EL (cell line): Measurements from ENCODE around the gene FAM90A1.
"Not testable (repeated sequence)": the region's sequence is repeated elsewhere in the genome, so short reads cannot be mapped to it uniquely, and the experiment has no call there.

Experiments
- DNase-seq: peaks from one replicate; pipeline ENCODE4 v3.0.0-alpha.2; 2016

The FAM90A1 gene, protein sequence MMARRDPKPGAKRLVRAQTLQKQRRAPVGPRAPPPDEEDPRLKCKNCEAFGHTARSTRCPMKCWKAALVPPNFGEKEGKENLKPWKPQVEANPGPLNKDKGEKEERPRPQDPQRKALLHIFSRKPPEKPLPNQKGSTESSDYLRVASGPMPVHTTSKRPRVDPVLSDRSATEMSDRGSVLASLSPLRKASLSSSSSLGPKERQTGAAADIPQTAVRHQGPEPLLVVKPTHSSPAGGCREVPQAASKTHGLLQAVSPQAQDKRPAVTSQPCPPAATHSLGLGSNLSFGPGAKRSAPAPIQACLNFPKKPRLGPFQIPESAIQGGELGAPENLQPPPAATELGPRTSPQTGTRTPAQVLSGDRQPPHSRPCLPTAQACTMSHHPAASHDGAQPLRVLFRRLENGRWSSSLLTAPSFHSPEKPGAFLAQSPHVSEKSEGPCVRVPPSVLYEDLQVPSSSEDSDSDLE

GRCh38 chr12:8226992-8227731 is at the start of gene FAM90A1:
TSS of gene FAM90A1 (minus strand) at chr12:8227618. CDS start at chr12:8224832, 2,786 bp downstream.
- not testable (repeated sequence) for DNase-seq

DNA sequence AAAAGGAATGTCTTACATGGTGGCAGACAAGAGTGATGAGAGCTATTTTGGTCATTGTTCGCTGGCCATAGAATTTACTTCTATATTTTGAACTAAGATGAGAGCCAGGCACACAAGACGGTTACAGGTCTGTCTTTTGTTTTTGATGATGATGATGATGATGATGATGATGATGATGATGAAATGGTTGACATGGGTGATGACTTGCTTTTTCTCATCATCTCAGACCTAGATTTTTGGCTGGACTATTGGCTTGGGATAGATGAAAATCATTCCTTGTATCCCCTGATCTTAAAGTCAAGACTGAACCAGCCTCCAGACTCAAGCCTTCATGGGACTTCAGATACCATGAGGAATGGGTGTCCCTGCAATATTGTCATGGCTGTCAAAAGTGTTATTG is 49.0 kb upstream of the FAM90A1 start:
- not testable (repeated sequence) for DNase-seq

- not testable (repeated sequence) for DNase-seq
Measured at GRCh38 chr12:8266706-8267105, 39.3 kb upstream of the FAM90A1 start.

DNA sequence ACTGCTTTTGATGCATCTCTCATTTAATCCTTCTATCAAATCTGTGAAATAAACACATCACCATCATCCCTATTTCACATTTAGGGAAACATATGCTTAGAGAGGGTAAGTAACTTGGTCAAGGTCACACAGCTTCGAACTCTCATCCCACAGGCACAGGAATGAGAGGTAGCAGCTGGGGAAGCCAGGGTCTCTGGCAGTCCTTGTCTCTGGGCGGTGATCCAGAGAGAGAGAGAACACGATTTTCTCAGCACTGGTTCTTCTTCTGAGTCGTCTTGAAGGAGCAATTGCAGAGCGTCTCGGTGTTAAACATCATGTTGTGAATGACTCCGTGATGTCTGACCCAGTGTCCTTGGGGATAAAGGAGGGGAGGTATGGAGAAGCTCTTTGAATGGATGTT is 36.8 kb upstream of the FAM90A1 start:
- DNase-seq = not testable (repeated sequence)

- DNase-seq = not testable (repeated sequence)
Measured at GRCh38 chr12:8261111-8261554, 33.7 kb upstream of the FAM90A1 start.

DNA sequence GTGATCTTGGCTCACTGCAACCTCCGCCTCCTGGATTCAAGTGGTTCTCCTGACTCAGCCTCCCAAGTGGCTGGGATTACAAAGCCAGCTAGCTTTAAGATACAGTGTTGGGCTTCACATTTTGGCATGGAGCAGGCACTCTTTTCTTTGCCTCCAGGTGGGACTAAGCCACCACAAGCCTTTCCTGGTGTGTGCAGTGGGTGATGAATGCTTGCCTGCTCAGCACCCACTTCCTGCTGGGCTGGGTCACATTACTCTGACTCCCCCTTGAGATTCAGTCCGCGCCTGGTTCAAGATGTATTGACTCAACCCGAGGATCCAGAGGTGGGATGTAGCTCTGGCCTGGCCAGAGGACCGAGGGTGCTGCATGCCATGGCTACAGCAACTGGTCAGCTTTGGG is 28.9 kb upstream of the FAM90A1 start:
- not testable (repeated sequence) for DNase-seq

DNA sequence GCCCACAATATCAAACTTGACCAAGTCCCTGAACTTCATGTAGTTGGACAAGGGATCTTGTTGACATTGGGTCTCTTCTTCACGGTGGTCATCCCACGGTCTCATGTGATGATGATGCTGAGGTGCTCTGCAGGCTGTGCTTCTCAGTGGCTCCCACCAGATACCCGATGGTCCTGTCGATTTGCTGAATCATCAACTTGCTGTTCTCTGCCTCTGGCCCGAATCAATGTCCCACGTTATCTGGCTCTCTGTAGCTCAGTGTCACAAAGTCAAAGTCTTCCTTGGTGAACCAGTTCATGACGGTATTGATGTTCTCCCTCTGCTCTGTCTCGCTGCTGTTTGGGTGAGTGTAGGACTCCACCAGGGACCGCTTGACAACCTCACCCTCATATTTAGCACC is 27.3 kb upstream of the FAM90A1 start:
- DNase-seq = not testable (repeated sequence)

GRCh38 chr12:8252056-8252818 is 24.8 kb upstream of the FAM90A1 start:
- not testable (repeated sequence) for DNase-seq

- DNase-seq = not testable (repeated sequence)
Measured at GRCh38 chr12:8251616-8252015, 24.2 kb upstream of the FAM90A1 start.

DNA sequence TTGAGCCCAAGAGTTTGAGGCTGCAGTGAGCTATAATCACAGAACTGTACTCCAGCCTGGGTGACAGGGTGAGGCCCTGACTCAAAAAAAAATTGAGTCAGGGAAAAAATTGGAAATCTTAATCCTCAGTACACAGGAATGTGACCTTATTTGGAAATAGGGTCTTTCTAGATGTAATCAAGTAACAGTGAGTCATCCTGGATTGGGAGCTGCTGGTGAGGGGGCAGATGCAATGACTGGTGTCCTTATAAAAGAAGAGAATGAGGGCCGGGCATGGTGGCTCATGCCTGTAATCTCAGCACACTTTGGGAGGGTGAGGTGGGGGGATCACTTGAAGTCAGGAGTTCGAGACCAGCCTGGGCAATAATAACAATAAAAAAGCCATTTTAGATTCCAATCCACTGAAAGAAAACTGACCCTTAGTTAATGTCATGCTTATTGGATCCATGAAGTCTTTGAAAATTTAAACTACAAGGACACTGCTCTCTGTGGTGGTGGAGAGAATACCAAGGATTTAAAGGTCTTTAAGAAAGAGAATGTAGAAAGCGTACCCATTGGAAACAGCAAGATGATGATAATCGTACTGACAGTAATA is 19.6 kb upstream of the FAM90A1 start:
- peak; percentile 86 for DNase-seq

- not testable (repeated sequence) for DNase-seq
Measured at GRCh38 chr12:8243682-8244161, 16.3 kb upstream of the FAM90A1 start.

- peak; percentile 95 for DNase-seq
Measured at GRCh38 chr12:8242880-8243681, 15.7 kb upstream of the FAM90A1 start.

- DNase-seq = not testable (repeated sequence)
Measured at GRCh38 chr12:8242622-8242879, 15.1 kb upstream of the FAM90A1 start.

- peak; percentile 64 for DNase-seq
Measured at GRCh38 chr12:8241917-8242621, 14.7 kb upstream of the FAM90A1 start.

DNA sequence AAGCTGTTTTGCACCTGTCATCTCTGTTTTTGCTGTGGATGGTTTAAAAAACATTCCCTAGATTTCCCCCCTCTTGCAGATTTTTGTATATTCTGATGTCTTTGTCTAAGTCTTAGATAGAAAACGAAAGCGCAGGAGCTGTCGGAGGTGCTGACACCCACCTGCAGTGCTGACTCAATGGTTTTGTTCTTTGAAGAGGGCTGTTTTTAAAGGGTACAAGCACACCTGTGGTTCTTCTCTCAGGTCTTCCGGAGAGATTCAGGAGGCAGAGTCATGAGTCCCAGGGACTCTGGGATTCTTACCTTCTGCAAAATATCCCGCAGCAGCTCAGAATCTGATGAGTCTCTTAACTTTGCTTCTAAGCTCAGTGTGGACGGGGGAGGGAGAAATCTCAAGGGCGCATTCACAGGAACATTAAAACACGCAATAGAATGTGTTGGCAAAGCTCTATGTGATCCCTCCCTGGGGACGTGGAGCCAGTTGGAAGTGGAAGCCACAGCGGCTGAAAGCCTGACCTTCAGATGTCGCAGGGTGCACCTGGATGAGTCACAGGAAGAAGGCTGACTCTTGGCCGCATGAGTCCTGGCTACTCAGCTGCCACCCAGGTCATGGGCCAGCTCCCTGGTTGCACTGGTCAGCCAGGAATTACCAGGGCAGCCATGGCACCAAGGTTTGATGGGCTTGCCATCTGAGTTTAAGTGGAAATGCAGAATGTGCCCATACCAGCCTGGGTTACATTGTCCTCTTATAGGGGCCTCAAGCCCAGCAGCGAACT is 13.1 kb upstream of the FAM90A1 start:
- DNase-seq = not testable (repeated sequence)

GRCh38 chr12:8237031-8237430 is 9.6 kb upstream of the FAM90A1 start:
- DNase-seq = not testable (repeated sequence)

DNA sequence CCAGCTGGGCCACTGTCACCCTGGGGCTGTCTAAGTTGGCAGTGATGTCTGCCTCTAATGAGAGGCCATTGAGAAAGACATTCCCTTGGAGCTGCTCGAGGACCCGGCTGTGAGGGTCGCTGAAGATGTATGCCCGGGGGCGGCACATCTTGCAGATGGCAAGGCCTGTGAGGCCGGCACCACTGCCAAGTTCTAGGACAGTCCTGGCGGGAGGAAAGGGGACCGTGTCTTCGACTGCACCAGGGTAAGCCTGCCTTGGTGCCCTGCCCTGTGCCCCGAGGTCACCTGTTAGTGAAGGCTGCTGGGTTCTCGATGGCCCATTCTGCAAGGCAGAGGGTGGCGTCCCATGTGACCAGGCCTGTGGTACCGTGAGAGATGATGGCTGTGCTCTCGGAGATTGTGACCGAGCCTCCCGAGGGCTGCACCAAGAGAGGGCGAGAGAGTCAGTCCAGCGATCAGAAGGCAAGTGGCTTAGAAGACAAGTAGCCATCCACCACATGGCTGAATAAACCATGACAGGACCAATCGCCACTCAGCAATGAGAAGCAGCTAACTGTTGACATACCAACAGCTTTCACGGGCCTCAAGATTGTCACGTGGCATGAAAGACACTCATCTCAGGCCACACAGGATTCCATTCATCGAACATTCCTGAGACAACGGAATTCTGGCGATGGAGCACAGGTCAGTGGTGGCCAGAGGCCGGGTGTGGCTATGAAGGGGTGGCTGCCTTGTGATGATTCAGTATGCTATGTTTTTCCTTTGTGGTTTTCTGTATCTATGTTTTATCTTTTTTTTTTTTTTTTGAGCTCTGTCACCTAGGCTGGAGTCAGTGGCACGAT is 8.1 kb upstream of the FAM90A1 start:
- DNase-seq = peak; percentile 88

DNA sequence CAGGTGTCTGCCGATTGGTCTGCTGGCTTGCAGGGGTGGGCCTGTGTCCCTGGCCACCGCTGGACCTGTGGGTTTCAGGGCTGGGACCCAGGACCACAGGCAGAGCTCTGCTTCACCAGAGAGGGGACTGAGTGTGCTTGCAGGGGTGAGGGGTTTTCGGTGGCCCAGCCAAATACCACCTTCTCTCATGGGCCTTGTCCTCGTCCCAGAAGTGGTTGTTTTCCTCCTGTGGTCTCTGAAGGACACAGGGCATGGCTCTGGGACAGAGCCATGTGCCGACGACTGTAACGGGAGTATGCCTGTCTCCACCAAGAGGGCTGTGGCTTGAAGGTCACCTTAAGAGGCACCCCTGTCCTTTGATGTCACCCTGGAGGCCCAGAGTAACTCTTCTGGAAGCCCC is 7.3 kb upstream of the FAM90A1 start:
- DNase-seq = not testable (repeated sequence)

- not testable (repeated sequence) for DNase-seq
Measured at GRCh38 chr12:8233935-8234495, 6.6 kb upstream of the FAM90A1 start.
